Lung (tissue), 12 donors: Measurements from ENCODE around the gene GREB1L. TPM values are rescaled to one million over a fixed set of nuclear protein-coding genes. Genes with fewer than 3 reads are reported as not detected.

Experiments used
- ATAC-seq: fragments of 200-7000 bp; cut with Tn5 transposase; one replicate; pipeline ENCODE4 v1.9.1; 2020; ENCODE audit warnings: moderate number of reproducible peaks; ENCODE audit not compliant: insufficient read depth, low FRiP score
- DNase-seq, 3 donors: peaks; one replicate each; pipeline ENCODE4 v3.0.0-alpha.2; 2013 to 2017
- H3K27ac ChIP-seq, 2 donors: one replicate each; pipeline ENCODE4 v1.5.1; 2013; ENCODE audit warnings: mild to moderate bottlenecking in 2 of 2, moderate library complexity in 2 of 2, control low read depth in 1 of 2, inconsistent platforms in 1 of 2, low read depth in 1 of 2, low read length in 1 of 2
- H3K27me3 ChIP-seq, 3 donors: one replicate each; pipeline ENCODE4 v1.5.1; 2013; ENCODE audit warnings: low read length in 2 of 3; ENCODE audit not compliant: control insufficient read depth in 3 of 3, insufficient read depth in 3 of 3
- H3K36me3 ChIP-seq, 4 donors: one replicate each; pipeline ENCODE4 v1.5.1; 2013; ENCODE audit warnings: low read length in 4 of 4, mild to moderate bottlenecking in 1 of 4, moderate library complexity in 1 of 4; ENCODE audit not compliant: control insufficient read depth in 4 of 4, insufficient read depth in 4 of 4
- H3K4me1 ChIP-seq, 5 donors: one replicate each; pipeline ENCODE4 v1.5.1; 2013; ENCODE audit warnings: low read length in 5 of 5, mild to moderate bottlenecking in 2 of 5, moderate library complexity in 1 of 5; ENCODE audit not compliant: control insufficient read depth in 5 of 5, insufficient read depth in 5 of 5
- H3K4me3 ChIP-seq: one replicate; pipeline ENCODE4 v1.5.1; 2013; ENCODE audit warnings: mild to moderate bottlenecking, control low read depth, moderate library complexity
- H3K9ac ChIP-seq, 2 donors: one replicate each; pipeline ENCODE4 v1.5.1; 2013; ENCODE audit warnings: low read length in 2 of 2, control low read depth in 1 of 2; ENCODE audit not compliant: insufficient read depth in 1 of 2
- H3K9me3 ChIP-seq, 4 donors: one replicate each; pipeline ENCODE4 v1.5.1; 2013; ENCODE audit warnings: low read length in 3 of 4, mild to moderate bottlenecking in 1 of 4, moderate library complexity in 1 of 4; ENCODE audit not compliant: control insufficient read depth in 4 of 4, insufficient read depth in 3 of 4
- CTCF ChIP-seq: IDR thresholded peaks from 2 replicates; pipeline ENCODE4 v1.5.1; 2012; ENCODE audit warnings: mild to moderate bottlenecking; ENCODE audit errors: control extremely low read depth, extremely low read depth
- WGBS, 2 donors: extraction: QIAGEN DNeasy Blood & Tissue Kit; methylation state at CpG; one replicate each; pipeline ENCODE4 v1.1.7; 2013; 5-methylcytosine and 5-hydroxymethylcytosine counted together
- polyA plus RNA-seq, 2 donors: library from polyadenylated mRNA; stranded (reverse); fragments of 200-250 nt; gene quantifications; one replicate each; pipeline ENCODE4 v1.2.1, GENCODE V29; 2013
- total RNA-seq, 2 donors: library from RNA; depleted of rRNA in 1 of 2; stranded (reverse); fragments of >200 nt in 1 of 2; gene quantifications; one replicate each; pipeline ENCODE4 v1.2.1, GENCODE V29; 2014 to 2021
- donor health status: control.
- donor health status: control.
- donor health status: Bipolar disorder and iron deficiency.
- donor health status: healthy.
- donor health status: DM: yes; HTN: yes; CAD: no.

GREB1L gene
- total and polyA plus RNA-seq, 4 donors = 0.08 to 1.2 (median 0.41) TPM

DNA sequence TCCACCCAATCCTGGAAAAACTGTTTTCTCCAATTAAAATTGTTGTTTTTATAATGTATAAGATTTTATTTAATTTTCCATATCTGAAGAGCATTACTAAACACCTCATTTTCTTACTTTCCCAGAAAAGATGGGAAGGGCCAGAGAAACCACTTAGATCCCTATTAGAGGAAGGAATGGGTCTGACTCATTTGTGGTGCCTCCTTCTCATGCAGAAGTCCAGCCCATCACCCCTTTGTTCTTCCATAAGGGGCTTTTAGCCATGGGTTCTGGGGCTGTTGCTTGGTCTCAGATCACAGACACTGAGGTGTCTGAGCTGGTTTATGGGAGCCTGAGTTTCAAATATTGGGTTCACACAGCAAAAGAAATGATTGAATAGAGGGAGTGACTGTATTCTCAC is 206.3 kb downstream of the GREB1L start:
- DNase-seq (no peak), ATAC-seq (no peak)
- no peak overlapping the region for H3K9ac ChIP-seq
- no peak overlapping the region for H3K4me3 ChIP-seq
- no peak overlapping the region for H3K27ac ChIP-seq
- H3K36me3 ChIP-seq = no peaks in the 10 kb centered on the region
- TF ChIP-seq CTCF = no peak
- H3K4me1 ChIP-seq = peaks cover 0 to 26% (median 4%) of the 10 kb centered on the region in 5 donors
- H3K9me3 ChIP-seq = no peaks in the 10 kb centered on the region
- H3K27me3 ChIP-seq = no peaks in the 10 kb centered on the region

- Histone ChIP-seq H3K27ac (no peak overlapping the region), H3K4me1 (peaks cover 0 to 30% (median 8%) of the 10 kb centered on the region in 5 donors), H3K36me3 (no peaks in the 10 kb centered on the region), H3K9me3 (no peaks in the 10 kb centered on the region), H3K4me3 (no peak overlapping the region), H3K9ac (no peak overlapping the region), H3K27me3 (no peaks in the 10 kb centered on the region)
- DNase-seq (no peak), ATAC-seq (no peak)
- WGBS, 2 donors = 85 to 86% methylated on average over 5 of the region's 5 CpGs
- no peak for TF ChIP-seq CTCF
These were observed 207.6 kb downstream of the GREB1L start for GRCh38 chr18:21449367-21450290.

GRCh38 chr18:21450503-21450902 is 208.5 kb downstream of the GREB1L start:
- WGBS, 2 donors = 77 to 79% methylated on average over 2 of the region's 2 CpGs
- no peaks in the 10 kb centered on the region for H3K27me3 ChIP-seq
- H3K4me1 ChIP-seq = peaks cover 0 to 30% (median 8%) of the 10 kb centered on the region in 5 donors
- no peak overlapping the region for H3K4me3 ChIP-seq
- no peak overlapping the region for H3K27ac ChIP-seq
- no peak for TF ChIP-seq CTCF
- no peak for ATAC-seq
- no peak for DNase-seq
- H3K9me3 ChIP-seq = no peaks in the 10 kb centered on the region
- no peak overlapping the region for H3K9ac ChIP-seq
- no peaks in the 10 kb centered on the region for H3K36me3 ChIP-seq
